GM19025 (cell line): ENCODE measurements around the gene COMP.

Experiments used
- ATAC-seq: cut with Tn5 transposase; IDR thresholded peaks from one replicate; pipeline ENCODE4 v1.9.1; 2021; ENCODE audit warnings: mild to moderate bottlenecking, low read depth, moderate library complexity; ENCODE audit not compliant: unreplicated experiment

COMP gene

DNA sequence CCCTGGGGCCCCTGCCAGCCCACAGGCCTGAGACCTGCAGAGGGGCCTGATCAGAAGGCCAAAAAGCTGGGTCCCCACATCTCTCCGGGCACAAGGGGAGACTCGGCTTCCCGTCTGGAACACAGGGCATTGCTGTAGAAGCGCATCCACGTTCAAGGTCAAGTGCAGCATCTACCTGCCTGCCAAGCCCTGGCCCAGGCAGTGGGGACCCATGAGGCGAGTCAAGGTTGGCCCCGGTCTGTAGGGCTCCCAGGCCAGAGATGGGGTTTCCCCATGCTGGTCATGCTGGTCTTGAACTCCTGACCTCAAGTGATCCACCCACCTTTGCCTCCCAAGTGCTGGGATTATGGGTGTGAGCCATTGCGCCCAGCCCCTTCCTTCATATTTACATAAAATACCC is 13.5 kb upstream of the COMP start:
- ATAC-seq, result no peak

DNA sequence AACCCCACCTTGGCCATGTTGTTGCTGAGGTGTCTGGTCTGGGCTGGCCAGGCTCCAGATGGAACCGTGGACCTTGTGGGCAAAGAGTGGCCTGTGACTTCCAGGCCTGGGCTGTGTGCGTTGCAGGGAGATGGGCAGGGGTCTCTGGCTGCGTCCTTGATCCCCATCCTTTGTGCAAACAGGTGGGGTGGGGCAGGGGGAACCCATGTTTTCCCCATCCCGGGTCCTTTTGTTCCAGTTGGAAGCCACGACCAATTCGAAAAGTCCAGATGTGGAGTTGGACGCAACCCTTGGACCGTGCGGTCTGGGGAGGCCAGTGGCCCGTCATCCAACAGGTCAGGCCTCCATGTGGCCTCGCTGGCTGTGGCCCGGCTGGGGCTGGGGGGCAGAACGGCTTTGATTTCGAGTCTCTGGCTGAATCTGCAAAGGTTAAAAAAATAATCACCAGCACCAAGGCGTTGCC is 13.1 kb upstream of the COMP start:
- no peak for ATAC-seq

DNA sequence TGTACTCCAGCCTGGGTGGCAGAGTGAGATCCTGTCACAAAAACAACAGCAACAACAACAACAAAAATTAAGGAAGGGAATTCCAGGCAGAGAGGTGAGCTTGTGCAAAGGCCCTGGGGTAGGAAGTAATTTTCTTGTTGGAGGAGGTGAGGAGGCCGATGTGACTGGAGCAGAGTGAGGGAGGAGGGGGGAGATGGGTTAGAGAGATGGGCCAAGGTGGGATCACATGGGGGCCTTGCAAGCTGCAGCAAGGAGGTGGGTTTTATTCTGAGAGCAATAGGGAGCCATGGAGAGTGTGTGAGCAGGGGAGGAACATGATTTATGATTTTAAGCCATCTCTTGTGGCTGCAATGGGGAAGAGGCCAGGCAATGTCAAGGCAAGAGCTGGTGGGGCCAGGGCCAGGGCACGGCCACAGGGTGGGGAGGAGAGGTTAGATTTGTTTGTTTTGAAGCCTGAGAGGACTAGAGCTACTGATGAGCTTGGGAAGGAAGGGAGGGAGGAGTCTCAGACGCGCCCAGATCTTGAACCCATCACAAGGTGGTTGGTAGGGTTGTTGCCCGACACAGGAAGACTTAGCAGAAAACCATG is 12.5 kb upstream of the COMP start:
- ATAC-seq, result no peak

DNA sequence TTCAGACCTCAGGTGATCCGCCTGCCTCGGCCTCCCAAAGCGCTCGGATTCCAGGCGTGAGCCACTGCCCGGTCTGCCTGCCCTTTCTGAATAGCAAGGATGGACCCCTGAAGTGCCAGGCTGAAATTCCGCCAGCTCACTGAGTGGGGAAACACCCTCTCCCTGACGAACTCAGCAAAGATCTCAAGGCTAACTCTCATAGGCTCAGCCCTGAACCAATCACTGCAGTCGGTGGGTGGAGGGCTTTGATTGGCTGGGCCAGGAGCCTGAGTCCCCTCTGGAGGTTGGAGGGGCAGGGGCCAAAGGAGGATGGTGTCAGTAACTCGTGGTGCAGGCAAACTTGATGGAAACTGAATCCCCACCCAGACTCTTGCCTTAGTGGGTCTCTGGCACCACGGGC is 11.2 kb upstream of the COMP start:
- no peak for ATAC-seq

DNA sequence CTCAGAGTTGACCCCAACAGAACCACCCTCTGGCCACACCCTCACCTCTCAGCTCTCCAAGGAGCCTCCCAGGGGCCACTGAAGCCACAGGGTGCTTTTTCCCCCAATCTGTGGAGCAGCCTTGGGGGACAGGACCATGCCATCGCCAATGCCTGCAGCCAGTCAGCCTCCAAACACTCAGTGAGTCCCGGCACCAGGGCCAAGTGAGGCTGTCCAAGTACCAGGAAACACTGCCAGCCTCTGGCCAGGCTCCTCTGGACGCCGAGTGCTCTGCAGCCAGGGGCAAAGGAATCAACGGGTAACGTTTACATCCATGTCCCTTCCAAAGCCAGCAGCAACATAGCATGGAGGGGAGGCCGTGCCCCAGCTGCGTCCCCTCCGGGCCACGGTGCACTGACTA is 9.5 kb upstream of the COMP start:
- ATAC-seq, result no peak

DNA sequence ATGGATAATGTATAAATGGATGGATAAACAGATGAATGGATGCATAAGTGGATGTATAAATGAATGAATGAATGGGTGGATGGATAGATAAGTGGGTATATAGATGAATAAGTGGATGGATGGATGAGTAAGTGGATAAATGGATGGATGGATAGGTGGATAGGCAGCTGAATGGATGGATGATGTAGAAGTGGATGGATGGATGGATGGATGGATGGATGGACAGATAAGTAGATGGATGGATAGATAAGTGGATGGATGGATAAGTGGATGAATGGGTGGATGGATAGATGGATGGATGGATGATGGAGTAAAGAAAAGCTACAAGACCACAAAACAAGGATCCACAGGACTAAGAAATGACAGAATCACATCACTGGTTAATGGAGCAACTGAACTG is 9.0 kb upstream of the COMP start:
- no peak for ATAC-seq

DNA sequence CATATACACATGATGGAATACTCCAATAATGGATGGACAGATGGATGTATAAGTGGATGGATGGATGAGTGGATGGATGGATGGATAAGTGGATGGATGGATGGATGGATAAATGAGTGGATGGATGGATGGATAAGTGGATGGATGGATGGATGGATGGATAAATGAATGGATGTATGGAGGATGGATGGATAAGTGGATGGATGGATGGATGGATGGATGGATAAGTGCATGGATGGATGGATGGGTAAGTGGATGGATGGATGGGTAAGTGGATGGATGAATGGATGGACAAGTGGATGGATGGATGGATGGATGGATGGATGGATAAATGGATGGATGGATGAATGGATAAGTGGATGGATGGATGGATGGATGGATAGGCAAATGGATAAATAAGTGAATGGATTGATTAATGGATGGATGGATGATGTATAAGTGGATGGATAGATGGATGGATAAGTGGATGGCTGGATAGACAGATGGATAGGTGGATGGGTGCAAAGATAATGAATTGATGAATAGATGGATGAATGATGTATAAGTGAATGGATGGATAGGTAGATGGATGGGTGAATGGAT is 8.4 kb upstream of the COMP start:
- ATAC-seq, result no peak

DNA sequence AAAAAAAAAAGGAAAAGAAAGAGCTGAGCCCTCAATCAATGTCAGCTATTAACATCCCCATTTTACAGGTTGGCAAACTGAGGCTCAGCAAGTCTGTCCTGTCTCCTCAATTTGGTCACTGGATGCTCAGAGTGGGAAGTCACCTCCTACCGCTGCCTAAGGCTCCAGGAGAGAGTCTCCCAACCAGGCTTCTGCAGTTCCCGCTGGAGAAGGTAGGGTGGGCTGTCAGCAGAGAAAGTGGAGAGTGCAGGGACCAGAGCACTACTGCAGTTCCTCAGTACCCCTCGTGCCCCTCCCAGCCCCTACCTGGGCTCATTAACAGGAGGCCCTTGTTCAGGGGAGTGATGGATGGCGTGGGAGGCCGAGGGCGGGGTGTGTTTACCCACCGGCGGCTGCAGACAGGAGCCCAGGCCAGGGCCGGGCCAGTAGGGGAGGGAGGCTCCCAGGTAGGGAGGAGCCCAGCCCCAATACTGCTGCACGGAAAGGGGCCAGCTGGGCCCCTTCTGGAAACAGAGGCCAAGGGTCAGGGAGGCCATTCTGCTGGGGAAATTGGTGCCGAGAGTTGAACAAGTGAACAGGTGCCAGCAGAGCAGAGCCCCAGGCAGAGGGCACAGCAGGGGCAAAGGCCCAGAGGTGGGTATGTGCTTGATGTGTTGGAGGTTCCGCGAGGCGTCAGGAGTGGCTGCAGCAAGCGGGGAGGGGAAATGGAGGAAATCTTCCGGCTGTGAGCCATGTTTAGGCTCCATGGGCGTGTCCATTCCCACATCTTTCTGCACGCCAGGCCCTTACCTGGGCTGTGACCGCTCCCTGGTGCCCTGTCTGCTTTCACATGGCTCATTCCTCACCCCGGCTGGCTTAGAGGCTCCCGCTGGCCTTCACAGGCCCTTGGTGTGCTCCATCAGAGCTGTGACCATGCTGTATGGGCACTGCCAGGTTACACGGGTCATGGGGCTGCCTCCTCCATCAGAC is 7.6 kb upstream of the COMP start:
- ATAC-seq, result no peak

DNA sequence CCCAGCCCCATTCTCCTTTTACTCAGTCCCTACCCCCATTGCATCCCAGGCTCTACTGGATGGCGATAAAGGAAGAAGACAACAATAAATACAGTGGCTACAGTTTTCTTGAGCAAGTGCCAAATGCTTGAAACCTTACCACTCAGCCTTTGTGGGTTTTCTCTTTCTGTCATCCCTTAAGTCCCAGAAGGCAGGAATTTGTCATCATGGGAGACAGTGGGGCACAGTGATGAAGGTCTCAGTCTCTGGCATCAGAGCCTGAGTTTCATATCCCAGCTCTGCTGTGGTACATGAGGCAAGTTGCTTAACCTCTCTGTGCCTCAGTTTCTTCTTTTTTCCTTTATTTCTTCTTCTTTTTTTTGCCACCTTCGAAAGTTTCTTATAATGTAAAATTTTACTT is 5.1 kb upstream of the COMP start:
- ATAC-seq, result no peak

DNA sequence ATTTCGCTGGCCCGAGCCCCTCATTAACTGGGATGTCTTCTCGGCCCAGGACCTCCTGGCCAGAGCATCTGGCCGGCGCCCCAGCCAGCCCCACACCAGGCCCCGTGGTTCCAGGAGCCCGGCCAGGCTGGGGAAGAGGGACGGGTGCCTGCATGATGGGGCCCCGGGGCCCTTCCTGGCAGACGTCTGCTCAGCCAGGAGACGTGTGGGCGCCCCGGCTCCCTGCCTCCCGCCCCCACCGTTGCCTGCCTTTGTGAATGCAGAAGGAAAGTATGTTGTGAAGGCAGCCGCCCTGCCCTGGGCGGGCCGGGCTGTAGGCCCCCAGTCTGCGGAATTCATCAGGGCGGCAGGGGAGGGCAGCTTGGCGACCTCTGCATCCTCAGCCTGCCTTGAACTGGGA is 4.4 kb upstream of the COMP start:
- no peak for ATAC-seq

DNA sequence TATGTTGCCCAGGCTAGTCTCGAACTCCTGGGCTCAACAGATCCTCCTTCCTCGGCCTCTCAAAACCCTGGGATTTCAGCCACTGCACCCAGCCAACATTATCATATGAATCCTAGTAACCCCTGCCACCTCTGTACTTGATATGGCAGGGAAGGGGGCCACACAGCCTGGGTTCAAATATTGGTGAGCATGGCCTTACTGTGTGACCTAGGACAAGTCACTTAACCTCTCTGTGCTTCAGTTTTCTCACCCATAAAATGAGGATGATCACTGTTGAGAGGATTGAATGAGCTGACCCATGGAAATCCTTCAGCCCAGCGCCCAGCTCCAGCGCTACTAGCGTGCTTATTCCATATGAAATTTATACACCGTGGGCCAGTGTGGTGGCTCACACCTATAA is 3.6 kb upstream of the COMP start:
- ATAC-seq, result no peak

DNA sequence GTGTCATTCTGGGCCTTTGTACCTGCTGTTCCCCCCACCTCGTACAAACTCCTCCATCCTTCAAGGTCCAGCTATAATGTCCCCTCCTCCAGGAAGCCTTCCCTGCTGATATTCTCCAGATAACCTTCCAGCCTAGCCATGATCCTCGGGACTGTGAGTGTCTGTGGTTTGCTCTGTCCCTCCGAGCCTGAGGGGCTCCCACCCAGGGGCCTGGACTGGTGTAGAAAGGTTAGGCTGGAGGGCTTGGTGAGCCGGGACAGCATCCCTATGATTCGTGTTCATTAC is 2.9 kb upstream of the COMP start:
- ATAC-seq, result no peak

DNA sequence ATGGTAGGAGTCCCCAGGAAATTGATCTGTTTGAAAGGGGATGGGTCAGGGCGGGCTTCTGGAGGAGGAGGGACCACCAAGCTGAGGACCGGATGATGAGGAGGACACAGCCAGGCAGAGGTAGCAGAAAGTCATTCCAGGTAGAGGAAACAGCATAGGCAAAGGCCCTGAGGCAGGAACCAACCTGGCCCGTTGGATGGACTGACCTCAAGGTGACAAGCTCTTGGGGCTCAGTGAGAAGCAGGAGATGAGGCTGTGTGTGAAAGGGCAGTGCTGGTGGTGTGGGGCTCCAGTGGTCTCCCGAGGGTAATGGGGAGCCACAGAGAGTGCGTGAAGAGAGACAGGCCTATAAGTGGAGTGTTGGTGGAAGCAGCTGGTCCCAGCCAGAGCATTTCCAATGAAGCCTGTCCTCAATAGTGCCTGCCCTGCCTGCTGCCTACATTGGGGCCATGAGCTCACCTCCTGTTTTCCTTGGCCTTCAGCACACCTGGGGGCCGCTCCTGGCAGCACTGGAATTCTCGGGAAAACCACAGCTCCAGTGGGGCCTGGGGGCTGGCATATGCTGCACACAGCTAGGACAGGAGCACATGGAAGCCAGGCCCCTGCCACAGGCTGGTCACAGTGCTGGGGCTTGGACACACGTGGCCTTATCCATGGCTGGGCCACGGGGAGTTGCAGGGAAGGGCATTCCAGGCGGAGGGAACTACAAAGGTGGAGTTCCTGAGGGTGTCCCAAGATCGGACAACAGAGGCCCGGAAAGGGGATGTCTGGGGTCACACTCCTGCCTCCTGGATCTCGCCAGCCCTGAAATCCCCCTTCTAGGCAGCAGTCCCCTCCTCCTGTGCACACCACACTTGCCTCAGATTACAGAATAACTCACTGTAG is 2.3 kb upstream of the COMP start:
- ATAC-seq, result no peak

DNA sequence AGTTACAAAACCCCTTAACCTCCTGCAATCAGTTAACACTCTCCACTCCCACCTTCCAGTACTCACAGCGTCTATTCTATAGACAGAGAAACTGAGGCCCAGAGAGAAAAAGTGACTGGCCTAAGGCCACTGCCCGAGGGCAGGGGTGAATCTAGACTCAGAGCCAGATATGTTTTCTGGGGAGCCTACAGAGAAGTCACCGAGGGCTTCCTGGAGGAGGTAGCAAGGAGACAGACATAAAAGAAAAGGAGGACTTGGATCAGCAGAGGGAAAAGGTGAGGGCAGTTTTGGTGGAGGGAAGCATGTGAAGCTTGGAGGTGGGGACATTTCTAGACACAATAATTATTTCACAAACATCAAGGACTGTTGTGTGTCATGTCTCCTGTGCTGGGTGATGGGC is 1.6 kb upstream of the COMP start:
- no peak for ATAC-seq

DNA sequence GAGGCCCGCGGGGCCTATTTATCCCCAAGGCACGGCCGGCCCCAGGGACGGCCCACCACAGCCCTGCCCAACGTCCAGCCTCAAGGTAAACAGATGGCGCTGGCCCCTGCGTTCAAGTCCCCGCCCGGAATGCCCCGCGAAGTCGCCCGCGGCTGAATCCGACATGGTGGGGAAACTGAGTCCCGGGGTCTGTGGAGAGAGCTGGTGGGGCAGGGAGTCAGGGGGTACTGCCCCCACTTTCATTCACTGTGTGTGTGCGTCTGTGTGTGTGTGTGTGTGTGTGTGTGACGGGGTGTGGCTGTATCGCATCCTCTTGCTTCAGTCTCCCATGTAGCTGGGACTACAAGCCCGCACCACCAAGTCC is 192 bp upstream of the COMP start:
- no peak for ATAC-seq

DNA sequence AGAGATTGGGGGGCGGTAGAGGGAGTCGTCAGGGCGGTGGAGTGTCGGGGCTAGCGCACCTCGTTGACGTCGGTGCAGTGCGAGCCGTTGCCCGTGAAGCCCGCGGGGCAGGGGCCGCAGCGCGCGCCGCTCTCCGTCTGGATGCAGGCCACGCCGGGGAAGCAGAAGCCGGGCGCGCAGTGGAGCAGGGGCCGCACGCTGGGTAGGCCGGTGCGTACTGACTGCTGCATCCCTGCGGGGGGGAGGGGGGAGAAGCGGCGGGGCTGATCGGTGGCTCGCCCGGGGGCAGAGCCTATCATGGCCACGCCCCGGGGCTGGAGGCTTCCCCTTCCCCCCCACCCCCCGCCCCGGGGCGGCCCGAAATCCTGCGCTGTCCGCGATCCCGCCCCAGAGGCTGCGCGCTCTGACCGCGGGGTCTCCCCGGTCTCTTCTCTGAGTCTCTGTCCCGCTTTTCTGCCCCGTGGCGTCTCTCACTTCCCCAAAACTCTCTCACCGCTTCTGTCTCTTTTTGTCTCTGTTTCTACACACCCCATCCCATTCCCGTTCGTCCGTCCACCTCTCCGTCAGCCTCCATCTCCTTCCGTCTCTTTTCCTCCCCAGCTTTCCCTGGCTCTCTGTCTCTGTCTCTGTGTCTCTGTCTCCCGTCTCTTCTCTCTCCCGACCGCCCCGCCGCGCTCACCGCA is 1.1 kb downstream of the COMP start:
- ATAC-seq, result no peak

DNA sequence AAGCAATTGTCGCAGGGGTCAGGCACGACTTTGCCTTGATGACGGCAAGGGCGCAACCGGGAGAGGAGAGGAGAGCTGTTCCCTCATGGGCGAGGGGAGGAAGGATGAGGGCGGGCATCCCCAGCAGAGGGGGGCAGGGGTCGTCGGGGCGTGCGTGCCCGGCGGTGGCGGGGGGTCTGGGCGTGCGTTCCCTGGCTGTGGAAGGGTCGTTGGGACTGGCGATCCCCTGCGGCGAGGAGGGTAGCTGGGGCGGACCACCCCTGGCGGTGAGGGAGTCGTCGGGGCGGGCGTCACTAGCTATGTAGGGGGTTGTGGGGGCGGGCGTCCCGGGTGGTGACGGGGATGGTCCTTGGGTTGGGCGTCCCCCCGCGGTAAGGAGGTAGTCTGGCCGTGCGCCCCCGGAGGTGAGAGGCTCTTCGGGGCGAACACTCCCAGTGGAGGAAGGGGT is 1.7 kb downstream of the COMP start:
- ATAC-seq, result no peak

DNA sequence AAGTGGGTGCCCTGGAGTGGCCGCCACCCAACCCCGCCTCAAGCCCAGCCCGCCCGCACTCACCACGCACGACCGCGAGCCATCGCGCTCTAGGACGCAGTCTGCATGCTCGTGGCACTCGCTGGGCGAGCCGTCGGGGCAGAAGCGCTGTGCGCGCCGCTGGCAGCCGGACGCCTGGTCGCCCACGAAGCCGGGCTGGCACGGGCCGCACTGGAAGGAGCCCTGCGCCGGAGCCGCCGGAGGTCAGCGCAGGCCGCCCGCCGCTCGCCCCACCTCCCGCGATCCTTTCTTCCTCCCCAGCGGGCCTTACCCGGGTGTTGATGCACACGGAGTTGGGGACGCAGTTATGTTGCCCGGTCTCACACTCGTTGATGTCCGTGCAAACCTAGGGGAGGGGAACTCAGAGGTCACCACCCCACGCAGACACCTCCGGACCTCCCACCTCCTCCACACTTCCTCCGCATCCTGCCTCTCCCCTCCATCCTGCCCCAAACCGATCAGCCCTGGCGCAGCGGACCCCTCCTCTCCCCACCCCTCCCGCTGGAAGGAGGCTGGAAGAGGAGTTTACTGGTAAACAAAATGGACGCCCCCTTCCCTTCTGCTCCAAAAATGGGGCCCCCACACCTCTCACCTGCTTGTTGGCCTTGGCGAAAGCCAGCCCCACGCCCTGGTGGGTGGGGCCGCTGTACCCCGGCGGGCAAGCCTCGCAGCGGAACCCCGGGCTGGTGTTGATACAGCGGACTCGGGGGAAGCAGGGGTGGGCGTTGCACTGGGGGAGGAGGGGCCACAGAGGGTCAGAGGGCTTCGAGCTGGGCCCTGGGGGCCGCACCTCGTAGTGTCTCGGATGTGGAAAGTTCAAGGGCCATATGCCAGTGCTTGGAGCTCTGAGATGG is 2.3 kb downstream of the COMP start:
- ATAC-seq, result no peak
